ENCODE results near the gene EHF. TPM values are rescaled to one million over a fixed set of nuclear protein-coding genes. Genes with fewer than 3 reads are reported as not detected.

EHF gene
- total RNA-seq, 1 donor from 2014 or later: not detected

DNA sequence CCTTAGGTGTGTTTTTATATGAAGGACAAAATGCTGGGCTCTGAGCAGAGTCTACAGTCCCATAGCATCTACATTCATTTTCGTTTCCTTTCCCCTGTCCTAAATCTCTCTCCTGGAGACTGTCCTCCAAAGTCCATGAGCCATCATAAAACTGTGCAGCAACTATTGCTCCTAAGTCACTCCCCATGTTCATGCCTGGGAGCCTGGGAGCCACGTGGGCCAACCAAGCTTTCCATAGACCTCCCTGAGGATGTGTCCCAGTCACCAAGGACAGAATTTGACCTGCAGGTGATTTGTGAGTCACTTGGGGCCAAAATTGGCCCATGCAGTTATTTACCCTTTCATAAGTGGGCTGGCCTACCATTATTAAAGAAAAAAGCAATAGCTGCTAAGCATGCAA is 28.7 kb downstream of the EHF start:
- peaks cover 0 to 3% (median 0%) of the 10 kb centered on the region in 3 donors for H3K4me1 ChIP-seq (ENCODE audit: control insufficient read depth in 3 of 3, insufficient read depth in 3 of 3, low read length in 3 of 3)

GRCh38 chr11:34650528-34650927 is 29.6 kb downstream of the EHF start:
- no peaks in the 10 kb centered on the region for H3K9me3 ChIP-seq (ENCODE audit: control insufficient read depth in 3 of 3, low read length in 3 of 3)
- H3K4me3 ChIP-seq (ENCODE audit: low read length in 3 of 3): no peak overlapping the region
- H3K4me1 ChIP-seq (ENCODE audit: control insufficient read depth in 3 of 3, insufficient read depth in 3 of 3, low read length in 3 of 3): peaks cover 0 to 3% (median 0%) of the 10 kb centered on the region in 3 donors
- no peak overlapping the region for H3K9ac ChIP-seq (ENCODE audit: low read depth in 1 of 3, low read length in 3 of 3)
- H3K27me3 ChIP-seq (ENCODE audit: control insufficient read depth in 3 of 3, insufficient read depth in 3 of 3, low read length in 3 of 3): peaks cover 0 to 3% (median 0%) of the 10 kb centered on the region in 3 donors
- H3K27ac ChIP-seq (ENCODE audit: low read depth, low read length): no peak overlapping the region
- H3K36me3 ChIP-seq (ENCODE audit: control insufficient read depth in 3 of 3, insufficient read depth in 3 of 3, low read length in 3 of 3): no peaks in the 10 kb centered on the region

More for the DNA sequence above, 28.7 kb downstream of the EHF start:
- Histone ChIP-seq H3K27ac (ENCODE audit: low read depth, low read length) (no peak overlapping the region), H3K36me3 (ENCODE audit: control insufficient read depth in 3 of 3, insufficient read depth in 3 of 3, low read length in 3 of 3) (no peaks in the 10 kb centered on the region), H3K4me3 (ENCODE audit: low read length in 3 of 3) (no peak overlapping the region), H3K9me3 (ENCODE audit: control insufficient read depth in 3 of 3, low read length in 3 of 3) (no peaks in the 10 kb centered on the region), H3K27me3 (ENCODE audit: control insufficient read depth in 3 of 3, insufficient read depth in 3 of 3, low read length in 3 of 3) (peaks cover 0 to 3% (median 0%) of the 10 kb centered on the region in 3 donors), H3K9ac (ENCODE audit: low read depth in 1 of 3, low read length in 3 of 3) (no peak overlapping the region)

DNA sequence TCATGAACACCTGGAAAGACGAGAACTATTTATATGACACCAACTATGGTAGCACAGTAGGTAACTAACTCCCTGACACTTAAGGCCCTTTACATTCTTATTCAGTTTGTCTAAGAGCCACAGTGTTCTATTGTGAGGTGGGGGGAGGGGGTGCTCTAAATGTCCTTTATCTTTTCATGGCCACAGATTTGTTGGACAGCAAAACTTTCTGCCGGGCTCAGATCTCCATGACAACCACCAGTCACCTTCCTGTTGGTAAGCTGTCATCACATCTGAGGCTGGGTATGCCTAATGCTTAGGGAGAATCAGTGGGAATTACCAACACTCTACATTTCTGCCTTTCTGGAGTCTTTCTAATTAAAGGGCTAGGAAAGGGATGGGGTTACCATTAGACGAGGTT is 30.7 kb downstream of the EHF start:
- H3K9ac ChIP-seq (ENCODE audit: low read depth in 1 of 3, low read length in 3 of 3): no peak overlapping the region
- H3K27ac ChIP-seq (ENCODE audit: low read depth, low read length): no peak overlapping the region
- H3K27me3 ChIP-seq (ENCODE audit: control insufficient read depth in 3 of 3, insufficient read depth in 3 of 3, low read length in 3 of 3): peaks cover 0 to 3% (median 0%) of the 10 kb centered on the region in 3 donors
- peaks cover 0 to 3% (median 0%) of the 10 kb centered on the region in 3 donors for H3K4me1 ChIP-seq (ENCODE audit: control insufficient read depth in 3 of 3, insufficient read depth in 3 of 3, low read length in 3 of 3)
- no peaks in the 10 kb centered on the region for H3K36me3 ChIP-seq (ENCODE audit: control insufficient read depth in 3 of 3, insufficient read depth in 3 of 3, low read length in 3 of 3)
- no peaks in the 10 kb centered on the region for H3K9me3 ChIP-seq (ENCODE audit: control insufficient read depth in 3 of 3, low read length in 3 of 3)
- H3K4me3 ChIP-seq (ENCODE audit: low read length in 3 of 3): no peak overlapping the region

GRCh38 chr11:34652191-34652973 is 31.5 kb downstream of the EHF start:
- Histone ChIP-seq H3K9ac (ENCODE audit: low read depth in 1 of 3, low read length in 3 of 3) (no peak overlapping the region), H3K4me1 (ENCODE audit: control insufficient read depth in 3 of 3, insufficient read depth in 3 of 3, low read length in 3 of 3) (peaks cover 0 to 3% (median 0%) of the 10 kb centered on the region in 3 donors), H3K27me3 (ENCODE audit: control insufficient read depth in 3 of 3, insufficient read depth in 3 of 3, low read length in 3 of 3) (peaks cover 0 to 3% (median 0%) of the 10 kb centered on the region in 3 donors)

DNA sequence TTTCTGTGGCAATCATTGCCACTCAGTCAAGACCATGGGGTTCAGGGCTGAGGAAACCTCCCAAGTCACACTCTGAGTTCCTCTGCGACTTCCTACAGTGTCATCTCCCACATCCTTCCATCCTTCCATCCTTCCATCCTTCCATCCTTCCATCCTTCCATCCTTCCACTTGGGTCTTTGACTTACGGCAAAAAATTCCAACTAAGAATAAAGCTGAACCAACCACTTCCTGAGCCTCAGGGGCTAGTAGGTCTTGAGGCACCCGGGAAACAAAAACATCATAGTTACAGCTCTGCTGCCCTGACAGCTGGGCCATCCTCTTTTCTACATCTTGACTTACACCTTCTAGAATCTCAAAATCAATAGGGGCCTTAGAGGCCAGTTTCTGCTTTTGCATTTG is 32.1 kb downstream of the EHF start:
- Histone ChIP-seq H3K4me3 (ENCODE audit: low read length in 3 of 3) (no peak overlapping the region), H3K9ac (ENCODE audit: low read depth in 1 of 3, low read length in 3 of 3) (no peak overlapping the region), H3K4me1 (ENCODE audit: control insufficient read depth in 3 of 3, insufficient read depth in 3 of 3, low read length in 3 of 3) (peaks cover 0 to 3% (median 0%) of the 10 kb centered on the region in 3 donors), H3K27me3 (ENCODE audit: control insufficient read depth in 3 of 3, insufficient read depth in 3 of 3, low read length in 3 of 3) (peaks cover 0 to 3% (median 0%) of the 10 kb centered on the region in 3 donors), H3K9me3 (ENCODE audit: control insufficient read depth in 3 of 3, low read length in 3 of 3) (no peaks in the 10 kb centered on the region), H3K27ac (ENCODE audit: low read depth, low read length) (no peak overlapping the region), H3K36me3 (ENCODE audit: control insufficient read depth in 3 of 3, insufficient read depth in 3 of 3, low read length in 3 of 3) (no peaks in the 10 kb centered on the region)

More at GRCh38 chr11:34652191-34652973, 31.5 kb downstream of the EHF start:
- no peaks in the 10 kb centered on the region for H3K36me3 ChIP-seq (ENCODE audit: control insufficient read depth in 3 of 3, insufficient read depth in 3 of 3, low read length in 3 of 3)
- H3K4me3 ChIP-seq (ENCODE audit: low read length in 3 of 3): no peak overlapping the region
- no peaks in the 10 kb centered on the region for H3K9me3 ChIP-seq (ENCODE audit: control insufficient read depth in 3 of 3, low read length in 3 of 3)
- H3K27ac ChIP-seq (ENCODE audit: low read depth, low read length): no peak overlapping the region

DNA sequence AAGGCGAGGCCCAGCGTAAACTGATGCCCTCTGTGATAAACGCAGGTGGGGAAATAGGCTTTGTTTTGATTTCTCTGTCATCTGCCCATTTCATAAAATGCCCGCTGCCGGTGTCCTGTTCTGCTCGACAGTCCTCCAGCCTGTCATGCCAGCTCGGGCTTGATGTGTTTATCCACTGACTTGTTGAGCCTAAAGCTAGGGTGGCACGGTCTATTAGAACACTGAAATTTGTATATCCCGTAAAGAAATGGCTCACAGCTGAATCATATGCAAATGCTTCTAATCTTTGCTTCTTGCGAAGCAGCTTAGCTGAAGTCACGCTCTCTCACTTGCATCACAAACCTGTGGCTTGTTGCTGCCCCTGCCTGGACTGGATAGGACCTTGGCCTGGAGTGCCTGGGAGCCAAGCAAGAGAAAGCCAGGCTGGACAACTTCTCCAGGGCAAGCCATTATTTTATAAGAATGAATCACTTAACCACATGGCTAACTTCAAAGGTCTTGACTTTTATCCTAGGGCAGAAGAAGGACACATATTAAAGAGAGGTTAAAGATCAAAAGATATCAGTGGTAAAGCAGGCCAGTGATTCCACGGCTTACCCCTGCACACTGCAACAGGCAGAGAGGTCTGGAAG is 33.1 kb downstream of the EHF start:
- H3K4me1 ChIP-seq (ENCODE audit: control insufficient read depth in 3 of 3, insufficient read depth in 3 of 3, low read length in 3 of 3): peaks cover 0 to 3% (median 0%) of the 10 kb centered on the region in 3 donors
- peaks cover 0 to 3% (median 0%) of the 10 kb centered on the region in 3 donors for H3K27me3 ChIP-seq (ENCODE audit: control insufficient read depth in 3 of 3, insufficient read depth in 3 of 3, low read length in 3 of 3)
- H3K27ac ChIP-seq (ENCODE audit: low read depth, low read length): no peak overlapping the region
- no peaks in the 10 kb centered on the region for H3K9me3 ChIP-seq (ENCODE audit: control insufficient read depth in 3 of 3, low read length in 3 of 3)
- no peaks in the 10 kb centered on the region for H3K36me3 ChIP-seq (ENCODE audit: control insufficient read depth in 3 of 3, insufficient read depth in 3 of 3, low read length in 3 of 3)
- H3K4me3 ChIP-seq (ENCODE audit: low read length in 3 of 3): no peak overlapping the region
- H3K9ac ChIP-seq (ENCODE audit: low read depth in 1 of 3, low read length in 3 of 3): no peak overlapping the region

DNA sequence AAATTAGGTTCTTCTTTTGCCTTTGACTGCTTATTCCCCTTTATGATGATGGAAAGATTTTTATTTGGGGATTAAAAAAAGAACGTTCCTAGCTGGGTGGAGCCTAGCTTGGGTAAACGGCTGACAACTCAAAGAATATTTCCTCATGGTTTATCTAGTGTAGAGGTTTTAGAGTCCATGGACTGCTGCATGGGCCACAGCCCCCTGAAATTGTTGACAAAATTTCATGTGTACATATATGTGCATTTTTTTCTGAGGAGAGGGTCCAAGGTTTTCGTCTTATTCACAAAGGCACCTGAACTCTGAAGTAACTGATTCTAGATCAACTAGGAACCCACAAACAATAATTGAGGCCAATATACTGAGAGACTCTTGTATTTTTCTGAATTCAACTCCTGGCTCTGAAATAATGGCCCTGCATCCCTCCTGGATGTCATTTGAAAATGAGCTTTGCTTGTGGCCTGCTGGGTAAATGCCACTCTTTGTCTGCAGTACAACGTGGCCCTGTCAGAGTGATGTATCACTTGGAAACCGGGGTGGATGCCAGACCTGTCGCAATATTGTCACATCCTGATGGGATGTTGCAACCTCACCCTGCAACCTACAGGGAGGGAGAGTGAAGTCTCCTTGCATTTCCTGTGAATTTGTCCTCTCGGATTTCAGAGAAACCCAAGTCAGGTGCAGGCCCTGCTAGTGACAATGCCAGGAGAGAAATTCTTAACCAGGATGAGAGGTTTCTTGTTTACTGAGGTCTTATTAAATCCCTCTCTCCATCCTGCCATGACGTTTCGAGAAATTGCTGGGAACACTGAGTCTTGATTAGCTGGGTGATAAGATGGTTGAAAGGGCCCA is 33.8 kb downstream of the EHF start:
- H3K9ac ChIP-seq (ENCODE audit: low read depth in 1 of 3, low read length in 3 of 3): no peak overlapping the region

DNA sequence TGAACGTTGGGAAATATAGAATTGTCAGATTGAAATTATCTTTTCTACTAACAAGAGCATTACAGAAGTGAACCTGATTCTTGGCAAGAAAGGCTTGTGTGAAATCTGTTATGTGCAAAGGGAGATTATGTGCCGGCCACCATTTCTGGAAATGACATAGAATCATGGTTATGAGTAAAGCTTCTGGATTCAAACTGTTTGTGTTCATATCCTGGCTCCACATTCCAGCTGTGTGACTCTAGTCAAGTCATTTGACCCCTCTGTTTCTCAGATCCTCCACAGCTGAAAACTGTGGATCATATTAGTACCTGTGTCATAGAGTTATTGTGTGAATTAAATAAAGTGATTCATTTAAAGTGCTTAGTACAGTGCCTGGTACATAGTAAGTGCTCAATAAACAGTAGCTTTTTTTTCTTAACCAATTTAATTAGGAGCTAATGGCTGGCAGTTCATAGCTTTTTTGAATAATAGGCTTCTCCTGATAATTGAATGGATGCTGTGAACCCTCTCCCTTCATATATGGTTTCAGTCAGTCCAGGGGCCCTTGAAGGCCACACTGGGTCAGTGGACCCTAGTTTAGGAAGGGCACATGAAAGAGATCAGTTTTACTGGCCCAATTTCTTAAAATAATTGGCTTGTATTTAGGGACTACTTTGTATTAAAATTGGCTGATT is 34.6 kb downstream of the EHF start:
- peaks cover 0 to 3% (median 0%) of the 10 kb centered on the region in 3 donors for H3K4me1 ChIP-seq (ENCODE audit: control insufficient read depth in 3 of 3, insufficient read depth in 3 of 3, low read length in 3 of 3)
- H3K9ac ChIP-seq (ENCODE audit: low read depth in 1 of 3, low read length in 3 of 3): no peak overlapping the region
- H3K9me3 ChIP-seq (ENCODE audit: control insufficient read depth in 3 of 3, low read length in 3 of 3): no peaks in the 10 kb centered on the region
- no peak overlapping the region for H3K4me3 ChIP-seq (ENCODE audit: low read length in 3 of 3)
- H3K27ac ChIP-seq (ENCODE audit: low read depth, low read length): no peak overlapping the region
- H3K27me3 ChIP-seq (ENCODE audit: control insufficient read depth in 3 of 3, insufficient read depth in 3 of 3, low read length in 3 of 3): no peaks in the 10 kb centered on the region
- H3K36me3 ChIP-seq (ENCODE audit: control insufficient read depth in 3 of 3, insufficient read depth in 3 of 3, low read length in 3 of 3): no peaks in the 10 kb centered on the region

More for the DNA sequence above, 33.8 kb downstream of the EHF start:
- peaks cover 0 to 3% (median 0%) of the 10 kb centered on the region in 3 donors for H3K27me3 ChIP-seq (ENCODE audit: control insufficient read depth in 3 of 3, insufficient read depth in 3 of 3, low read length in 3 of 3)
- H3K36me3 ChIP-seq (ENCODE audit: control insufficient read depth in 3 of 3, insufficient read depth in 3 of 3, low read length in 3 of 3): no peaks in the 10 kb centered on the region
- H3K27ac ChIP-seq (ENCODE audit: low read depth, low read length): no peak overlapping the region
- no peaks in the 10 kb centered on the region for H3K9me3 ChIP-seq (ENCODE audit: control insufficient read depth in 3 of 3, low read length in 3 of 3)
- peaks cover 0 to 3% (median 0%) of the 10 kb centered on the region in 3 donors for H3K4me1 ChIP-seq (ENCODE audit: control insufficient read depth in 3 of 3, insufficient read depth in 3 of 3, low read length in 3 of 3)
- H3K4me3 ChIP-seq (ENCODE audit: low read length in 3 of 3): no peak overlapping the region

DNA sequence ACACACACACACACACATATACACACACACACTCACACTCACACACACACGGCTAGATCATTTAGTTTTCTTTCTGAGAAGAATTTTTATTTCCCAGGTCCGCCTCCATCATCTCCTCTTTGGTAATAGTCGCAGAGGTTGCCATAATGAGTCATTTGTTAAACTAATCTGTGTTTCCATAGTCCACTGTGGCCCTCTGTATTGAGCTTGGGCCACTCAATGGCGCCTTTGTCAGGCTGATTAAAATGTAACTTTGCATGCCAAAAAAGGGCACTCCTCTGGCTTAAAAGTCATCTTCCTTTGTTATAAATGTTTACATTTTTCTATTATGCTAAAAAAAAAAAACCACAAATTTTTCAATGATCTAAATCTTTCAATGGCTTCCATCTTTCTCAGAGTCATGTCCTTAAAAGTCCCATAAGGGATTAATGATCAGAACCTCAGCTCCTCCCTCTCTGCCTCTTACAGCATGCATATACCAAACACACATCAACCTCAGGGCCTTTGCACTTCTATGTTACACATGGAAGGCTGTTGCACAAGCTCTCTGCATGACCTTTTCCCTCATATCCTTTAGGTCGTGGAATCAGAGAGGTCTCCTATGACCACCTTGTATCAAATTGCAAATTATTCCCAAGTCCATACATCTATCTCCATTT is 35.3 kb downstream of the EHF start:
- H3K27ac ChIP-seq (ENCODE audit: low read depth, low read length): no peak overlapping the region

More for the DNA sequence above, 35.3 kb downstream of the EHF start:
- H3K9me3 ChIP-seq (ENCODE audit: control insufficient read depth in 3 of 3, low read length in 3 of 3): no peaks in the 10 kb centered on the region
- no peak overlapping the region for H3K9ac ChIP-seq (ENCODE audit: low read depth in 1 of 3, low read length in 3 of 3)
- no peaks in the 10 kb centered on the region for H3K36me3 ChIP-seq (ENCODE audit: control insufficient read depth in 3 of 3, insufficient read depth in 3 of 3, low read length in 3 of 3)
- no peak overlapping the region for H3K4me3 ChIP-seq (ENCODE audit: low read length in 3 of 3)
- no peaks in the 10 kb centered on the region for H3K27me3 ChIP-seq (ENCODE audit: control insufficient read depth in 3 of 3, insufficient read depth in 3 of 3, low read length in 3 of 3)
- H3K4me1 ChIP-seq (ENCODE audit: control insufficient read depth in 3 of 3, insufficient read depth in 3 of 3, low read length in 3 of 3): peaks cover 0 to 3% (median 0%) of the 10 kb centered on the region in 3 donors

Data from skeletal muscle tissue (tissue), 4 donors.